Measurements from ENCODE around the gene ZNF445. TPM values are rescaled to one million over a fixed set of nuclear protein-coding genes. Genes with fewer than 3 reads are reported as not detected.

ZNF445 gene
- total and polyA plus RNA-seq, 9 of the 15 experiments (the other 6 are each of a cell fraction or from before 2014, with no cell fraction given): 1.2 to 26.9 (median 10.6) TPM

- TF ChIP-seq ZNF395 (CRISPR knock-in tag; IDR thresholded peaks at IDR 0.05) (peak; percentile 98), HMBOX1 (IDR thresholded peaks at IDR 0.05) (no peak), ZBTB9 (CRISPR knock-in tag; IDR thresholded peaks at IDR 0.05) (peak; percentile 78), ZNF589 (CRISPR knock-in tag; IDR thresholded peaks at IDR 0.05; ENCODE audit: low read depth) (0 out of 2 replicates have a peak, but pooled peaks have one; percentile 48), IFI16 (CRISPR knock-in tag; IDR thresholded peaks at IDR 0.05) (peak; percentile 85), HMG20A (CRISPR knock-in tag; conservative IDR thresholded peaks at IDR 0.05) (0 out of 2 replicates have a peak, but pooled peaks have one; percentile 31), CTCF (IDR thresholded peaks at IDR 0.05 in 2 of 3, conservative IDR thresholded peaks at IDR 0.05 in 1 of 3; ENCODE audit: insufficient read depth in 2 of 3, low read depth in 1 of 3, low read length in 3 of 3) (no peak), ESRRA (IDR thresholded peaks at IDR 0.05; ENCODE audit: borderline replicate concordance, low read depth) (no peak), HLTF (IDR thresholded peaks at IDR 0.05) (no peak), KLF6 (CRISPR knock-in tag; IDR thresholded peaks at IDR 0.05; ENCODE audit: borderline replicate concordance) (peak; percentile 96), BCL6 (CRISPR knock-in tag; IDR thresholded peaks at IDR 0.05) (peak; percentile 89; the same call in 1 of the 2 replicates), ZNF639 (CRISPR knock-in tag; conservative IDR thresholded peaks at IDR 0.05 in 1 of 2, IDR thresholded peaks at IDR 0.05 in 1 of 2) (peak in 1 of 2 experiments; percentile 91; a peak in 2 of 4 replicates), BMI1 (IDR thresholded peaks at IDR 0.05; ENCODE audit: low read length) (no peak), NR4A1 (CRISPR knock-in tag; IDR thresholded peaks at IDR 0.05) (0 out of 2 replicates have a peak, but pooled peaks have one; percentile 47), NR4A1 (tag; IDR thresholded peaks at IDR 0.05) (peak; percentile 98), ELK3 (CRISPR knock-in tag; IDR thresholded peaks at IDR 0.05) (0 out of 2 replicates have a peak, but pooled peaks have one; percentile 27), DEAF1 (CRISPR knock-in tag; IDR thresholded peaks at IDR 0.05) (peak; percentile 10; the same call in 1 of the 2 replicates), TAL1 (IDR thresholded peaks at IDR 0.05) (no peak), GATAD2A (IDR thresholded peaks at IDR 0.05) (no peak)
Observed at GRCh38 chr3:44437800-44438199, 39.7 kb downstream of the ZNF445 start (continued).

Measured in K562 (cell line).